ENCODE results near the gene HS3ST5.

HS3ST5 gene

GRCh38 chr6:114342826-114343781 is at the start of gene HS3ST5:
Gene HS3ST5 (minus strand): TSS chr6:114343023. CDS start chr6:114062845, 280,178 bp downstream.
- peak; percentile 3 for DNase-seq

- no peak for DNase-seq
These were observed 47.4 kb upstream of the HS3ST5 start for GRCh38 chr6:114390176-114390575.

- no peak for DNase-seq
These were observed 46.3 kb upstream of the HS3ST5 start for GRCh38 chr6:114389111-114389510.

- DNase-seq, result no peak
These were observed 39.6 kb upstream of the HS3ST5 start for GRCh38 chr6:114382406-114382805.

GRCh38 chr6:114377881-114378280 is 35.1 kb upstream of the HS3ST5 start:
- DNase-seq, result no peak

GRCh38 chr6:114376611-114377175 is 33.9 kb upstream of the HS3ST5 start:
- no peak for DNase-seq

GRCh38 chr6:114375541-114376192 is 32.8 kb upstream of the HS3ST5 start:
- DNase-seq, result no peak

GRCh38 chr6:114367315-114367961 is 24.6 kb upstream of the HS3ST5 start:
- no peak for DNase-seq

GRCh38 chr6:114366899-114367298 is 24.1 kb upstream of the HS3ST5 start:
- DNase-seq, result no peak

- DNase-seq, result no peak
These were observed 21.5 kb upstream of the HS3ST5 start for GRCh38 chr6:114364301-114364700.

GRCh38 chr6:114362957-114363356 is 20.1 kb upstream of the HS3ST5 start:
- no peak for DNase-seq

GRCh38 chr6:114362396-114362795 is 19.6 kb upstream of the HS3ST5 start:
- no peak for DNase-seq

- DNase-seq, result no peak
These were observed 18.2 kb upstream of the HS3ST5 start for GRCh38 chr6:114361036-114361435.

GRCh38 chr6:114355300-114355699 is 12.5 kb upstream of the HS3ST5 start:
- no peak for DNase-seq

- no peak for DNase-seq
These were observed 11.7 kb upstream of the HS3ST5 start for GRCh38 chr6:114354482-114354881.

- DNase-seq, result no peak
These were observed 3.6 kb upstream of the HS3ST5 start for GRCh38 chr6:114346451-114346850.

GRCh38 chr6:114344971-114345275 is 2.1 kb upstream of the HS3ST5 start:
- DNase-seq, result no peak

GRCh38 chr6:114344246-114344970 is 1.6 kb upstream of the HS3ST5 start:
- no peak for DNase-seq

GRCh38 chr6:114343782-114344144 is 940 bp upstream of the HS3ST5 start:
- DNase-seq, result no peak

- peak in 1 of 2 experiments; percentile 3 for DNase-seq
These were observed 567 bp downstream of the HS3ST5 start for GRCh38 chr6:114342086-114342825.

- DNase-seq, result no peak
These were observed 3.1 kb downstream of the HS3ST5 start for GRCh38 chr6:114339706-114340105.

GRCh38 chr6:114334237-114334636 is 8.6 kb downstream of the HS3ST5 start:
- no peak for DNase-seq
